ENCODE data around the gene PLPP1. TPM values are rescaled to one million over a fixed set of nuclear protein-coding genes. Genes with fewer than 3 reads are reported as not detected.

PLPP1 gene
- total and polyA plus RNA-seq, 2 donors: 14.6 to 32.5 TPM

GRCh38 chr5:55438998-55439397 is 95.8 kb downstream of the PLPP1 start:
- DNase-seq (ENCODE audit: low read depth in 6 of 9, low spot score in 9 of 9): no peak
- WGBS: 98% methylated on average over 4 of the region's 4 CpGs
- Histone ChIP-seq H3K4me1 (ENCODE audit: control insufficient read depth in 2 of 2, insufficient read depth in 2 of 2, low read length in 2 of 2) (peaks cover 0 to 5% of the 10 kb centered on the region in 2 donors), H3K9me3 (ENCODE audit: control insufficient read depth in 2 of 2, insufficient read depth in 1 of 2, low read length in 1 of 2) (peaks cover 0 to 4% of the 10 kb centered on the region in 2 donors), H3K27me3 (ENCODE audit: control insufficient read depth in 2 of 2, insufficient read depth in 1 of 2, low read length in 1 of 2) (no peaks in the 10 kb centered on the region), H3K4me3 (ENCODE audit: low read length in 2 of 2) (no peak overlapping the region), H3K36me3 (ENCODE audit: control insufficient read depth in 2 of 2, insufficient read depth in 2 of 2, low read length in 1 of 2) (peaks cover 3 to 7% of the 10 kb centered on the region in 2 donors), H3K27ac (ENCODE audit: low read depth in 1 of 2, low read length in 1 of 2) (no peak overlapping the region)

GRCh38 chr5:55437859-55438206 is 96.9 kb downstream of the PLPP1 start:
- H3K27ac ChIP-seq (ENCODE audit: low read depth in 1 of 2, low read length in 1 of 2): no peak overlapping the region
- H3K36me3 ChIP-seq (ENCODE audit: control insufficient read depth in 2 of 2, insufficient read depth in 2 of 2, low read length in 1 of 2): peaks cover 3 to 9% of the 10 kb centered on the region in 2 donors
- H3K4me1 ChIP-seq (ENCODE audit: control insufficient read depth in 2 of 2, insufficient read depth in 2 of 2, low read length in 2 of 2): peaks cover 0 to 5% of the 10 kb centered on the region in 2 donors
- no peak overlapping the region for H3K4me3 ChIP-seq (ENCODE audit: low read length in 2 of 2)
- peaks cover 0 to 13% of the 10 kb centered on the region in 2 donors for H3K9me3 ChIP-seq (ENCODE audit: control insufficient read depth in 2 of 2, insufficient read depth in 1 of 2, low read length in 1 of 2)
- WGBS: over 99% methylated on average over 2 of the region's 2 CpGs
- no peaks in the 10 kb centered on the region for H3K27me3 ChIP-seq (ENCODE audit: control insufficient read depth in 2 of 2, insufficient read depth in 1 of 2, low read length in 1 of 2)
- DNase-seq (ENCODE audit: low read depth in 6 of 9, low spot score in 9 of 9): no peak

GRCh38 chr5:55437452-55437851 is 97.3 kb downstream of the PLPP1 start:
- no peak overlapping the region for H3K4me3 ChIP-seq (ENCODE audit: low read length in 2 of 2)
- H3K4me1 ChIP-seq (ENCODE audit: control insufficient read depth in 2 of 2, insufficient read depth in 2 of 2, low read length in 2 of 2): peaks cover 0 to 5% of the 10 kb centered on the region in 2 donors

DNA sequence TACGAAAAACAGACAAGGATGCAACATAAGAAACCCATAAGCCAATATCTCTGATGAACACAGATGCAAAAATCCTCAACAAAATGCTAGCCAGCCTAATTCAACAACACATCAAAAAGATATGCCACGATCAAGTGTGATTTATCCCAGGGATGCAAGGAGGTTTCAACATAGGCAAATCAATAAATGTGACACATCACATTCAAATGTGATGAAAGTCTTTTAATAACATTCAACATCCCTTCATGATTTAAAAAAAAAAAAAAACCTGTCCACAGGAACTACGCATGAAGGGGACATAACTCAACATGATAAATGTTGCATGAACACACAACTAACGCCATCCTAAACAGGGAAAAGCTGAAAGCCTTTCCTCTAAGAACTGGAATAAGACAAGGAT is 102.2 kb downstream of the PLPP1 start:
- peaks cover 26 to 27% of the 10 kb centered on the region in 2 donors for H3K36me3 ChIP-seq (ENCODE audit: control insufficient read depth in 2 of 2, insufficient read depth in 2 of 2, low read length in 1 of 2)
- H3K4me3 ChIP-seq (ENCODE audit: low read length in 2 of 2): no peak overlapping the region
- H3K27ac ChIP-seq (ENCODE audit: low read depth in 1 of 2, low read length in 1 of 2): no peak overlapping the region
- H3K27me3 ChIP-seq (ENCODE audit: control insufficient read depth in 2 of 2, insufficient read depth in 1 of 2, low read length in 1 of 2): no peaks in the 10 kb centered on the region
- DNase-seq (ENCODE audit: low read depth in 6 of 9, low spot score in 9 of 9): no peak
- H3K9me3 ChIP-seq (ENCODE audit: control insufficient read depth in 2 of 2, insufficient read depth in 1 of 2, low read length in 1 of 2): peaks cover 1 to 20% of the 10 kb centered on the region in 2 donors
- no peaks in the 10 kb centered on the region for H3K4me1 ChIP-seq (ENCODE audit: control insufficient read depth in 2 of 2, insufficient read depth in 2 of 2, low read length in 2 of 2)
- WGBS: 99% methylated on average over 4 of the region's 4 CpGs

More at GRCh38 chr5:55437452-55437851, 97.3 kb downstream of the PLPP1 start:
- no peak for DNase-seq (ENCODE audit: low read depth in 6 of 9, low spot score in 9 of 9)
- no peaks in the 10 kb centered on the region for H3K27me3 ChIP-seq (ENCODE audit: control insufficient read depth in 2 of 2, insufficient read depth in 1 of 2, low read length in 1 of 2)
- H3K27ac ChIP-seq (ENCODE audit: low read depth in 1 of 2, low read length in 1 of 2): no peak overlapping the region
- peaks cover 3 to 10% of the 10 kb centered on the region in 2 donors for H3K36me3 ChIP-seq (ENCODE audit: control insufficient read depth in 2 of 2, insufficient read depth in 2 of 2, low read length in 1 of 2)
- 98% methylated on average over 1 of the region's 1 CpG for WGBS
- H3K9me3 ChIP-seq (ENCODE audit: control insufficient read depth in 2 of 2, insufficient read depth in 1 of 2, low read length in 1 of 2): peaks cover 0 to 14% of the 10 kb centered on the region in 2 donors

- peaks cover 40 to 52% of the 10 kb centered on the region in 2 donors for H3K36me3 ChIP-seq (ENCODE audit: control insufficient read depth in 2 of 2, insufficient read depth in 2 of 2, low read length in 1 of 2)
- DNase-seq (ENCODE audit: low read depth in 6 of 9, low spot score in 9 of 9): no peak
Observed at GRCh38 chr5:55429613-55430253, 105.0 kb downstream of the PLPP1 start.

GRCh38 chr5:55429221-55429612 is 105.5 kb downstream of the PLPP1 start:
- DNase-seq (ENCODE audit: low read depth in 6 of 9, low spot score in 9 of 9): no peak
- Histone ChIP-seq H3K4me3 (ENCODE audit: low read length in 2 of 2) (no peak overlapping the region), H3K4me1 (ENCODE audit: control insufficient read depth in 2 of 2, insufficient read depth in 2 of 2, low read length in 2 of 2) (no peaks in the 10 kb centered on the region), H3K9me3 (ENCODE audit: control insufficient read depth in 2 of 2, insufficient read depth in 1 of 2, low read length in 1 of 2) (peaks cover 1 to 16% of the 10 kb centered on the region in 2 donors), H3K36me3 (ENCODE audit: control insufficient read depth in 2 of 2, insufficient read depth in 2 of 2, low read length in 1 of 2) (peaks cover 44 to 57% of the 10 kb centered on the region in 2 donors), H3K27ac (ENCODE audit: low read depth in 1 of 2, low read length in 1 of 2) (no peak overlapping the region), H3K27me3 (ENCODE audit: control insufficient read depth in 2 of 2, insufficient read depth in 1 of 2, low read length in 1 of 2) (no peaks in the 10 kb centered on the region)
- 49% methylated on average over 2 of the region's 2 CpGs for WGBS

More at GRCh38 chr5:55429613-55430253, 105.0 kb downstream of the PLPP1 start:
- Histone ChIP-seq H3K9me3 (ENCODE audit: control insufficient read depth in 2 of 2, insufficient read depth in 1 of 2, low read length in 1 of 2) (peaks cover 1 to 16% of the 10 kb centered on the region in 2 donors), H3K27ac (ENCODE audit: low read depth in 1 of 2, low read length in 1 of 2) (no peak overlapping the region), H3K4me1 (ENCODE audit: control insufficient read depth in 2 of 2, insufficient read depth in 2 of 2, low read length in 2 of 2) (no peaks in the 10 kb centered on the region), H3K4me3 (ENCODE audit: low read length in 2 of 2) (no peak overlapping the region), H3K27me3 (ENCODE audit: control insufficient read depth in 2 of 2, insufficient read depth in 1 of 2, low read length in 1 of 2) (no peaks in the 10 kb centered on the region)
- WGBS: 99% methylated on average over 9 of the region's 9 CpGs

DNA sequence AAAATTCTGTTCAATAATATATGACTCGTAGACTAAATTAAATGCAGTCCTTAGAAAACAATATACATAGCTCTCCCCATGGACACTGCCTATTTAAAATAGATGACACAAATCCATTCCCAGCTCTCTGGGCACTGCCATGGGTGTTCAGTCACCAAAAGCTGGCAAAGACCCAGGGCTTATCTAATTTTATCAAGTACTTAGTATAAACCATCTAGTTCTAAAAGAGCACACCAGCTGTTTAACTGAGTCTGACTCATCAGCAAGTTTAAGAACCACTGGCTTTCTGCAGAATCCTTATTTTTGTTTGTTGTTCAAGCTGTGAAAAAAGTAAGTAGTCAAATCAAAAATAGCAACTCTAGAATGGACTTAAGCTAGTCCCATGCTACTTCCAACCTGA is 107.6 kb downstream of the PLPP1 start:
- Histone ChIP-seq H3K9me3 (ENCODE audit: control insufficient read depth in 2 of 2, insufficient read depth in 1 of 2, low read length in 1 of 2) (peaks cover 1 to 6% of the 10 kb centered on the region in 2 donors), H3K27me3 (ENCODE audit: control insufficient read depth in 2 of 2, insufficient read depth in 1 of 2, low read length in 1 of 2) (no peaks in the 10 kb centered on the region), H3K4me3 (ENCODE audit: low read length in 2 of 2) (no peak overlapping the region), H3K36me3 (ENCODE audit: control insufficient read depth in 2 of 2, insufficient read depth in 2 of 2, low read length in 1 of 2) (peaks cover 51 to 76% of the 10 kb centered on the region in 2 donors), H3K27ac (ENCODE audit: low read depth in 1 of 2, low read length in 1 of 2) (no peak overlapping the region), H3K4me1 (ENCODE audit: control insufficient read depth in 2 of 2, insufficient read depth in 2 of 2, low read length in 2 of 2) (no peaks in the 10 kb centered on the region)
- DNase-seq (ENCODE audit: low read depth in 6 of 9, low spot score in 9 of 9): no peak
- 100% methylated on average over 1 of the region's 1 CpG for WGBS

DNA sequence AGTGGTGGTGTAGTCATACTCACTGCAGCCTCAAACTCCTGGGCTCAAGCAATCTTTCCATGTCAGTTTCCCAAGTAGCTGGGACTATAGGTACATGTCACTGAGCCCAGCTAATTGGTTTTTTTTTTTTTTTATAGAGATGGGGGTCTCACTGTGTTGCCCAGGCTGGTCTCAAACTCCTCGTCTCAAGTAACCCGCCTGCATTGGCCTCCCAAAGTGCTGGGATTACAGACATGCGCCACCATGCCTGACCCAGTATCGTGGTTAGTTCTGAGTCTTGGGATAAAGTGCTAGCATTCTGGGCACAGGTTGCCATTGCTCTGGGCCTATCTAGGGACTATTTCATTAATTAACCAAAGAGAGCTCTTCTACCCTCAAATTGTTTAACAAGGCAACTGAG is 108.3 kb downstream of the PLPP1 start:
- Histone ChIP-seq H3K27me3 (ENCODE audit: control insufficient read depth in 2 of 2, insufficient read depth in 1 of 2, low read length in 1 of 2) (no peaks in the 10 kb centered on the region), H3K27ac (ENCODE audit: low read depth in 1 of 2, low read length in 1 of 2) (no peak overlapping the region), H3K4me3 (ENCODE audit: low read length in 2 of 2) (no peak overlapping the region), H3K36me3 (ENCODE audit: control insufficient read depth in 2 of 2, insufficient read depth in 2 of 2, low read length in 1 of 2) (peaks cover 52 to 81% of the 10 kb centered on the region in 2 donors), H3K4me1 (ENCODE audit: control insufficient read depth in 2 of 2, insufficient read depth in 2 of 2, low read length in 2 of 2) (no peaks in the 10 kb centered on the region), H3K9me3 (ENCODE audit: control insufficient read depth in 2 of 2, insufficient read depth in 1 of 2, low read length in 1 of 2) (peaks cover 1 to 6% of the 10 kb centered on the region in 2 donors)
- WGBS: 98% methylated on average over 4 of the region's 4 CpGs
- no peak for DNase-seq (ENCODE audit: low read depth in 6 of 9, low spot score in 9 of 9)

DNA sequence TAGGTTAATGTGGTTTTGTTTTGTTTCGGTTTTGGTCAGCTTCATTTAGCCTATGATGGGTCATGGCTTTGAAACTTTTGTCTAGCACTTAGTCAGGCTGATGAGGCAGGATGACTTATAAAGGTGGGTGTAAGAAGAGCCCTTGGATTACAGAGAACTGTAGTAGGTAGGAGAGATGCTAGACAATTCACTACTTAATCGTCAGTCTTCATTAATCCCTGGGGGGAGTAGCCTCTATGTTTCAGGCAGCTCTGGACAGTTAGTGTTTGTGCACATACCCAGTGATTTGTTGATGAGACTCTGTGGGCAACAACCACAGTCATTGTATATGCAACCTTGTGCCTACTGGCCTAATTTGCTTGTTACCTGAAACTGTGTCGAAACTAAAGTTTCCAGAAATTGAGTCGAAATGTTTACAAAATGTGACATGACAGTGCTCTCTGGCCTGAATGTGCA is 113.7 kb downstream of the PLPP1 start:
- H3K27me3 ChIP-seq (ENCODE audit: control insufficient read depth in 2 of 2, insufficient read depth in 1 of 2, low read length in 1 of 2): no peaks in the 10 kb centered on the region
- no peak overlapping the region for H3K27ac ChIP-seq (ENCODE audit: low read depth in 1 of 2, low read length in 1 of 2)
- WGBS: 97% methylated on average over 4 of the region's 4 CpGs
- no peaks in the 10 kb centered on the region for H3K4me1 ChIP-seq (ENCODE audit: control insufficient read depth in 2 of 2, insufficient read depth in 2 of 2, low read length in 2 of 2)
- H3K9me3 ChIP-seq (ENCODE audit: control insufficient read depth in 2 of 2, insufficient read depth in 1 of 2, low read length in 1 of 2): no peaks in the 10 kb centered on the region
- H3K36me3 ChIP-seq (ENCODE audit: control insufficient read depth in 2 of 2, insufficient read depth in 2 of 2, low read length in 1 of 2): peaks cover 30 to 68% of the 10 kb centered on the region in 2 donors
- DNase-seq (ENCODE audit: low read depth in 6 of 9, low spot score in 9 of 9): no peak
- H3K4me3 ChIP-seq (ENCODE audit: low read length in 2 of 2): no peak overlapping the region
